HepG2 (cell line): Measurements from ENCODE around the gene NELFB. TPM values are rescaled to one million over a fixed set of nuclear protein-coding genes. Genes with fewer than 3 reads are reported as not detected.
A peak's percentile ranks its signal among the peaks of the same experiment; 100 is the strongest.

Experiments used
- CBX1 ChIP-seq: IDR thresholded peaks from one replicate; pipeline ENCODE4 v1.6.1; 2016; ENCODE audit warnings: antibody characterized with exemption, low read depth
- FOXK2 ChIP-seq: fragments of 450-650 bp; IDR thresholded peaks from 2 replicates; pipeline ENCODE4 v1.6.1; 2016
- HES4 ChIP-seq: sonication (generic); formaldehyde crosslinking; IDR thresholded peaks from 2 replicates; pipeline ENCODE4 v1.9.0; 2021; ENCODE audit warnings: mild to moderate bottlenecking, missing genetic modification reagents, borderline replicate concordance
- HNF4A ChIP-seq: sonication (generic); formaldehyde crosslinking; IDR thresholded peaks from 2 replicates; pipeline ENCODE4 v1.4.0; 2020; ENCODE audit warnings: missing genetic modification reagents
- HOXA9 ChIP-seq: sonication (generic); formaldehyde crosslinking; IDR thresholded peaks from 2 replicates; pipeline ENCODE4 v1.8.1; 2022; ENCODE audit warnings: missing genetic modification reagents, mild to moderate bottlenecking, moderate library complexity, borderline replicate concordance
- JUN ChIP-seq: sonication (generic); formaldehyde crosslinking; IDR thresholded peaks from 2 replicates; pipeline ENCODE4 v1.4.0; 2020; ENCODE audit warnings: mild to moderate bottlenecking, missing genetic modification reagents
- KDM2A ChIP-seq: sonication (generic); formaldehyde crosslinking; IDR thresholded peaks from 2 replicates; pipeline ENCODE4 v1.4.0; 2020; ENCODE audit warnings: low read depth, missing genetic modification reagents, borderline replicate concordance
- MAFF ChIP-seq: IDR thresholded peaks from 2 replicates; pipeline ENCODE4 v1.6.1; 2011; ENCODE audit warnings: low read depth, low read length, improper control_type of control experiment
- RARA ChIP-seq: IDR thresholded peaks from 2 replicates; pipeline ENCODE4 v1.6.1; 2016; ENCODE audit warnings: missing genetic modification reagents, missing compliant biosample characterization
- SOX13 ChIP-seq, 3 experiments: fragments of 450-650 bp in 1 of 3; sonication (generic) in 1 of 3; formaldehyde crosslinking in 1 of 3; IDR thresholded peaks in 2 of 3; conservative IDR thresholded peaks in 1 of 3; 2 replicates each; pipeline versions ENCODE4 v1.5.0 to v1.6.1; 2016 to 2020; ENCODE audit warnings: antibody characterized with exemption in 1 of 3, mild to moderate bottlenecking in 1 of 3, missing compliant biosample characterization in 1 of 3, missing genetic modification reagents in 1 of 3, moderate library complexity in 1 of 3
- ZFAT ChIP-seq: sonication (generic); formaldehyde crosslinking; conservative IDR thresholded peaks from 2 replicates; pipeline ENCODE4 v1.8.1; 2023; ENCODE audit warnings: missing genetic modification reagents, inconsistent platforms
- ZNF207 ChIP-seq: fragments of 450-650 bp; IDR thresholded peaks from 2 replicates; pipeline ENCODE4 v1.6.1; 2016; ENCODE audit warnings: antibody characterized with exemption, borderline replicate concordance
- ZNF225 ChIP-seq: sonication (generic); formaldehyde crosslinking; IDR thresholded peaks from 2 replicates; pipeline ENCODE4 v1.4.0; 2020; ENCODE audit warnings: mild to moderate bottlenecking, missing genetic modification reagents
- ZNF558 ChIP-seq: sonication (generic); formaldehyde crosslinking; IDR thresholded peaks from 2 replicates; pipeline ENCODE4 v1.9.0; 2022; ENCODE audit warnings: mild to moderate bottlenecking, missing genetic modification reagents, borderline replicate concordance
- ZNF776 ChIP-seq: sonication (generic); formaldehyde crosslinking; IDR thresholded peaks from 2 replicates; pipeline ENCODE4 v1.4.0; 2020; ENCODE audit warnings: mild to moderate bottlenecking, missing genetic modification reagents
- ZSCAN25 ChIP-seq: sonication (generic); formaldehyde crosslinking; IDR thresholded peaks from 2 replicates; pipeline ENCODE4 v1.8.0; 2022; ENCODE audit warnings: mild to moderate bottlenecking, missing genetic modification reagents
- polyA plus RNA-seq, 8 experiments: library from polyadenylated mRNA; depleted of rRNA in 3 of 8; stranded (reverse) in 7 of 8; unstranded in 1 of 8; fragments of >200 nt; fragmentation: Illumina TruSeq in 4 of 8; extraction: Trizol in 4 of 8; gene quantifications; 2 replicates each; pipeline versions ENCODE4 v1.2.1 to v1.2.3, GENCODE V29; 2011 to 2016; ENCODE audit warnings: low read depth in 4 of 8, missing spikeins in 1 of 8, mixed read lengths in 1 of 8; ENCODE audit not compliant: insufficient read depth in 1 of 8
- total RNA-seq, 5 experiments: library from RNA; depleted of rRNA; stranded (reverse); fragments of >200 nt; fragmentation: Illumina TruSeq; extraction: Trizol; gene quantifications; 2 replicates each; pipeline ENCODE4 v1.2.3, GENCODE V29; 2016; ENCODE audit warnings: low read depth in 1 of 5
- TF ChIP-seq, protein P1 (sequence below): sonication (generic); formaldehyde crosslinking; IDR thresholded peaks from 2 replicates; pipeline ENCODE4 v1.9.0; 2021; ENCODE audit warnings: missing genetic modification reagents, borderline replicate concordance
- TF ChIP-seq, protein P2 (sequence below): sonication (generic); formaldehyde crosslinking; conservative IDR thresholded peaks from 2 replicates; pipeline ENCODE4 v1.4.0; 2020; ENCODE audit warnings: missing genetic modification reagents
- TF ChIP-seq, protein P3 (sequence below): sonication (generic); formaldehyde crosslinking; IDR thresholded peaks from 2 replicates; pipeline ENCODE4 v1.4.0; 2020; ENCODE audit warnings: missing genetic modification reagents
- TF ChIP-seq, protein P4 (sequence below): sonication (generic); formaldehyde crosslinking; IDR thresholded peaks from 2 replicates; pipeline ENCODE4 v1.4.0; 2020; ENCODE audit warnings: mild to moderate bottlenecking, missing genetic modification reagents
- TF ChIP-seq, protein P5 (sequence below): sonication (generic); formaldehyde crosslinking; IDR thresholded peaks from 2 replicates; pipeline ENCODE4 v1.5.0; 2020; ENCODE audit warnings: missing genetic modification reagents

Gene NELFB
- total and polyA plus RNA-seq, 2 of the 13 experiments (the other 11 are each of a cell fraction or from before 2014, with no cell fraction given): 26.5 to 45.8 TPM

DNA sequence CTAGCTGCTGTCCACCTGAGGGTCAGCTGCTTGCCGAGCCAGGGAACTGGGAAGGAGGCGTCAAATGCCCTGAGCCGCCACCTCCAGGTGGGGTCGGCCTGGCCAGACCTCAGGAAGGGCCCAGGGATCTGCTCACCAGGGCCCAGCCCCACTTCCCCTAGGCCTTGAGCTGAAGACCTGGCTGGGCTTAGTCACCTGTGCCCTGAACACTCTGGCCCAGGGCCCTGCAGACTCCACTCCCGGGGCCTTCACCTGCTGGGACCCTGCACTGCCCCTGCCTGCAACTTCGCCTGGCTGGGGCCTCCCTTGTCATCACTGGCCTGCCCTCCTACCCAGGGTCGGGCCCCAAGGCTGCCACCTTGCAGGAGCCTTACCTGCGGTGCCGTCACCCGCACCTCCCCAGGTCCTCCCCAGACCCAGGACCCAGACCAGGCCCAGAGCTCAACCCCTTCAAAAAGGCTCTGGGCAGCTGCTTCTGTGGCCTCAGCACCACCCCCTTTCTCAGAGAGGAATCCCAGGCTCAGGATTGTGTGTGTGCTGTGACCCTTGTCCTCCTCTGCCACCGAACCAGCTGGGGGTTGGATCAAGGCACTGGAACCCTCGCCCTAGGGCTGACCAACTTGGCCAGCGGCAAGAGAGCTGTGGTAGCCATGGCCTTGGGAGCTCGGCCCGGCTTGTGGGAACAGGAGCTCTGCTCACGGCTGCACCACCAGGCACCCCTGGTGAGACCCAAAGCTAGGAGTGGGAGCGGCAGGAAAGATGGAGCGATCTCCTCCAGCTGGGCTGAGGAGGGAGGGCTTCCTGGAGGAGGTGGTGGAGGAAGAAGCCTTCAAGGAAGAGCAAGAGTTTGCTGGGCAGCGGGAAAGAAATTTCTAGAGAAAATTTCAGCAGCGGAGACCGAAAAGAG lies 1.2 kb upstream of the NELFB start (continued):
- TF ChIP-seq, protein P1, sequence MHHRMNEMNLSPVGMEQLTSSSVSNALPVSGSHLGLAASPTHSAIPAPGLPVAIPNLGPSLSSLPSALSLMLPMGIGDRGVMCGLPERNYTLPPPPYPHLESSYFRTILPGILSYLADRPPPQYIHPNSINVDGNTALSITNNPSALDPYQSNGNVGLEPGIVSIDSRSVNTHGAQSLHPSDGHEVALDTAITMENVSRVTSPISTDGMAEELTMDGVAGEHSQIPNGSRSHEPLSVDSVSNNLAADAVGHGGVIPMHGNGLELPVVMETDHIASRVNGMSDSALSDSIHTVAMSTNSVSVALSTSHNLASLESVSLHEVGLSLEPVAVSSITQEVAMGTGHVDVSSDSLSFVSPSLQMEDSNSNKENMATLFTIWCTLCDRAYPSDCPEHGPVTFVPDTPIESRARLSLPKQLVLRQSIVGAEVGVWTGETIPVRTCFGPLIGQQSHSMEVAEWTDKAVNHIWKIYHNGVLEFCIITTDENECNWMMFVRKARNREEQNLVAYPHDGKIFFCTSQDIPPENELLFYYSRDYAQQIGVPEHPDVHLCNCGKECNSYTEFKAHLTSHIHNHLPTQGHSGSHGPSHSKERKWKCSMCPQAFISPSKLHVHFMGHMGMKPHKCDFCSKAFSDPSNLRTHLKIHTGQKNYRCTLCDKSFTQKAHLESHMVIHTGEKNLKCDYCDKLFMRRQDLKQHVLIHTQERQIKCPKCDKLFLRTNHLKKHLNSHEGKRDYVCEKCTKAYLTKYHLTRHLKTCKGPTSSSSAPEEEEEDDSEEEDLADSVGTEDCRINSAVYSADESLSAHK (CRISPR knock-in tag): no peak
- TF ChIP-seq, protein P2, sequence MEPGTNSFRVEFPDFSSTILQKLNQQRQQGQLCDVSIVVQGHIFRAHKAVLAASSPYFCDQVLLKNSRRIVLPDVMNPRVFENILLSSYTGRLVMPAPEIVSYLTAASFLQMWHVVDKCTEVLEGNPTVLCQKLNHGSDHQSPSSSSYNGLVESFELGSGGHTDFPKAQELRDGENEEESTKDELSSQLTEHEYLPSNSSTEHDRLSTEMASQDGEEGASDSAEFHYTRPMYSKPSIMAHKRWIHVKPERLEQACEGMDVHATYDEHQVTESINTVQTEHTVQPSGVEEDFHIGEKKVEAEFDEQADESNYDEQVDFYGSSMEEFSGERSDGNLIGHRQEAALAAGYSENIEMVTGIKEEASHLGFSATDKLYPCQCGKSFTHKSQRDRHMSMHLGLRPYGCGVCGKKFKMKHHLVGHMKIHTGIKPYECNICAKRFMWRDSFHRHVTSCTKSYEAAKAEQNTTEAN (CRISPR knock-in tag): no peak
- no peak for TF ChIP-seq RARA (CRISPR knock-in tag)
- peak; percentile 14 for TF ChIP-seq CBX1
- no peak for TF ChIP-seq ZNF207
- peak; percentile 60; the same call in 1 of the 2 replicates for TF ChIP-seq ZNF776 (CRISPR knock-in tag)
- no peak for TF ChIP-seq HOXA9 (CRISPR knock-in tag)
- TF ChIP-seq SOX13 (IDR thresholded peaks at IDR 0.05): no peak
- TF ChIP-seq SOX13 (CRISPR knock-in tag; conservative IDR thresholded peaks at IDR 0.05 in 1 of 2, IDR thresholded peaks at IDR 0.05 in 1 of 2): no peak
- TF ChIP-seq HES4 (CRISPR knock-in tag): no peak
- no peak for TF ChIP-seq ZFAT
- no peak for TF ChIP-seq FOXK2
- TF ChIP-seq HNF4A (CRISPR knock-in tag): peak; percentile 57
- TF ChIP-seq ZNF558 (CRISPR knock-in tag): no peak
- TF ChIP-seq, protein P3, sequence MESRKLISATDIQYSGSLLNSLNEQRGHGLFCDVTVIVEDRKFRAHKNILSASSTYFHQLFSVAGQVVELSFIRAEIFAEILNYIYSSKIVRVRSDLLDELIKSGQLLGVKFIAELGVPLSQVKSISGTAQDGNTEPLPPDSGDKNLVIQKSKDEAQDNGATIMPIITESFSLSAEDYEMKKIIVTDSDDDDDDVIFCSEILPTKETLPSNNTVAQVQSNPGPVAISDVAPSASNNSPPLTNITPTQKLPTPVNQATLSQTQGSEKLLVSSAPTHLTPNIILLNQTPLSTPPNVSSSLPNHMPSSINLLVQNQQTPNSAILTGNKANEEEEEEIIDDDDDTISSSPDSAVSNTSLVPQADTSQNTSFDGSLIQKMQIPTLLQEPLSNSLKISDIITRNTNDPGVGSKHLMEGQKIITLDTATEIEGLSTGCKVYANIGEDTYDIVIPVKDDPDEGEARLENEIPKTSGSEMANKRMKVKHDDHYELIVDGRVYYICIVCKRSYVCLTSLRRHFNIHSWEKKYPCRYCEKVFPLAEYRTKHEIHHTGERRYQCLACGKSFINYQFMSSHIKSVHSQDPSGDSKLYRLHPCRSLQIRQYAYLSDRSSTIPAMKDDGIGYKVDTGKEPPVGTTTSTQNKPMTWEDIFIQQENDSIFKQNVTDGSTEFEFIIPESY (CRISPR knock-in tag): peak; percentile 44; the same call in 1 of the 2 replicates
- TF ChIP-seq, protein P4, sequence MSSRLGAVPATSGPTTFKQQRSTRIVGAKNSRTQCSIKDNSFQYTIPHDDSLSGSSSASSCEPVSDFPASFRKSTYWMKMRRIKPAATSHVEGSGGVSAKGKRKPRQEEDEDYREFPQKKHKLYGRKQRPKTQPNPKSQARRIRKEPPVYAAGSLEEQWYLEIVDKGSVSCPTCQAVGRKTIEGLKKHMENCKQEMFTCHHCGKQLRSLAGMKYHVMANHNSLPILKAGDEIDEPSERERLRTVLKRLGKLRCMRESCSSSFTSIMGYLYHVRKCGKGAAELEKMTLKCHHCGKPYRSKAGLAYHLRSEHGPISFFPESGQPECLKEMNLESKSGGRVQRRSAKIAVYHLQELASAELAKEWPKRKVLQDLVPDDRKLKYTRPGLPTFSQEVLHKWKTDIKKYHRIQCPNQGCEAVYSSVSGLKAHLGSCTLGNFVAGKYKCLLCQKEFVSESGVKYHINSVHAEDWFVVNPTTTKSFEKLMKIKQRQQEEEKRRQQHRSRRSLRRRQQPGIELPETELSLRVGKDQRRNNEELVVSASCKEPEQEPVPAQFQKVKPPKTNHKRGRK (CRISPR knock-in tag): no peak
- no peak for TF ChIP-seq JUN (CRISPR knock-in tag)
- no peak; the same call in 1 of the 2 replicates for TF ChIP-seq KDM2A (CRISPR knock-in tag)
- TF ChIP-seq ZNF225: no peak
- TF ChIP-seq, protein P5, sequence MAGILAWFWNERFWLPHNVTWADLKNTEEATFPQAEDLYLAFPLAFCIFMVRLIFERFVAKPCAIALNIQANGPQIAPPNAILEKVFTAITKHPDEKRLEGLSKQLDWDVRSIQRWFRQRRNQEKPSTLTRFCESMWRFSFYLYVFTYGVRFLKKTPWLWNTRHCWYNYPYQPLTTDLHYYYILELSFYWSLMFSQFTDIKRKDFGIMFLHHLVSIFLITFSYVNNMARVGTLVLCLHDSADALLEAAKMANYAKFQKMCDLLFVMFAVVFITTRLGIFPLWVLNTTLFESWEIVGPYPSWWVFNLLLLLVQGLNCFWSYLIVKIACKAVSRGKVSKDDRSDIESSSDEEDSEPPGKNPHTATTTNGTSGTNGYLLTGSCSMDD (CRISPR knock-in tag): no peak
- TF ChIP-seq ZSCAN25 (CRISPR knock-in tag): no peak
- no peak for TF ChIP-seq MAFF
